Measurements from ENCODE around the gene PXDC1.

DNA sequence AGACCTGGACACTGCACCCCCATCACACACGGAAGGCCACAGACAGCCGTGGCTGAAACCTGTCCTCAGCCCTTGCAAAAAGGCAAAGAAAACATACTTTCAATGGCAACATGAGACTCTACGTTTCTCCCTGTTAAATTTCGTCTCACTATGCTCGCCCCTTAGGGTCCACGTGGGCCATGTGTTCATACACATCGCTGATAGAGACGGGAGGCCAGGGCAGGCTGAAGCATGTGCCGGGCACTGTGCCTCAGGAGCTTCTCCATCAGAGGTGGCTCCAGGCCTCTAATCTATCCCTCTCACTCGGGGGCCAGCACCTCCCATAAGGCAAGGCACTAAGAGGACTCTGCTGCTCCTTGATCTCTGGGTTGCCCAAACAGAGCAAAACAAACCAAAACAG is 17.5 kb downstream of the PXDC1 start:
- TF ChIP-seq POLR2A (IDR thresholded peaks at IDR 0.05; ENCODE audit: extremely low read depth, insufficient read length): no peak
- no peak for TF ChIP-seq CTCF (IDR thresholded peaks at IDR 0.05; ENCODE audit: low read depth, low read length)

Measured in NB4 (cell line).